ENCODE results near the gene THAP2. TPM values are rescaled to one million over a fixed set of nuclear protein-coding genes. Genes with fewer than 3 reads are reported as not detected.

Gene THAP2
- total RNA-seq, 2 experiments from 2014 or later: 6.4 to 7.7 TPM

GRCh38 chr12:71664411-71665089 is 449 bp downstream of the THAP2 start:
- H3K36me3 Mint-ChIP-seq (ENCODE audit: low read depth): peaks cover 37% of the 10 kb centered on the region
- ChIA-PET CTCF (interaction anchor here (0.8 to 3.4 kb wide), 11 partner anchors 13 to 182 kb away, joined by 3 to 46 read pairs (median 4); partner anchors contain the start of gene TMEM19), POLR2A (interaction anchor here (0.8 to 4.9 kb wide), 24 partner anchors 8 to 175 kb away, joined by 3 to 218 read pairs (median 8); partner anchors contain the start of genes RAB21, TBC1D15 and TMEM19)
- peak overlapping the region; percentile 93 for H3K4me3 Mint-ChIP-seq
- peak overlapping the region; percentile 99 for H3K27ac Mint-ChIP-seq
- H3K4me1 Mint-ChIP-seq: peaks cover 33% of the 10 kb centered on the region
- no peaks in the 10 kb centered on the region for H3K9me3 Mint-ChIP-seq
- H3K27me3 Mint-ChIP-seq: no peaks in the 10 kb centered on the region
- no peak for DNase-seq

GRCh38 chr12:71665090-71665463 is 976 bp downstream of the THAP2 start:
- DNase-seq: no peak
- H3K27ac Mint-ChIP-seq: peak overlapping the region; percentile 99
- peaks cover 34% of the 10 kb centered on the region for H3K36me3 Mint-ChIP-seq (ENCODE audit: low read depth)
- ChIA-PET CTCF (interaction anchor here (0.8 to 3.4 kb wide), 6 partner anchors 20 to 182 kb away, joined by 3 to 46 read pairs (median 12); partner anchors contain the start of gene TMEM19), POLR2A (interaction anchor here (1.1 to 4.9 kb wide), 8 partner anchors 11 to 174 kb away, joined by 4 to 218 read pairs (median 29); partner anchors contain the start of genes TBC1D15 and TMEM19)
- no peaks in the 10 kb centered on the region for H3K27me3 Mint-ChIP-seq
- peaks cover 30% of the 10 kb centered on the region for H3K4me1 Mint-ChIP-seq
- H3K4me3 Mint-ChIP-seq: peak overlapping the region; percentile 93
- H3K9me3 Mint-ChIP-seq: no peaks in the 10 kb centered on the region

GRCh38 chr12:71666259-71666658 is 2.2 kb downstream of the THAP2 start:
- H3K9me3 Mint-ChIP-seq: no peaks in the 10 kb centered on the region
- H3K27ac Mint-ChIP-seq: no peak overlapping the region
- H3K4me1 Mint-ChIP-seq: peaks cover 27% of the 10 kb centered on the region
- peaks cover 34% of the 10 kb centered on the region for H3K36me3 Mint-ChIP-seq (ENCODE audit: low read depth)
- ChIA-PET CTCF (no interaction called here), POLR2A (interaction anchor here (4.9 kb wide), 1 partner anchor 19 kb away, joined by 218 read pairs; the partner anchor contains the start of gene TMEM19)
- H3K27me3 Mint-ChIP-seq: no peaks in the 10 kb centered on the region
- H3K4me3 Mint-ChIP-seq: no peak overlapping the region
- DNase-seq: no peak

GRCh38 chr12:71671311-71671710 is 7.2 kb downstream of the THAP2 start:
- Mint-ChIP-seq H3K36me3 (ENCODE audit: low read depth) (peaks cover 8% of the 10 kb centered on the region), H3K4me3 (no peak overlapping the region), H3K27ac (no peak overlapping the region), H3K9me3 (no peaks in the 10 kb centered on the region), H3K27me3 (peaks cover 3% of the 10 kb centered on the region), H3K4me1 (peaks cover 11% of the 10 kb centered on the region)
- CTCF ChIA-PET: no interaction called here
- DNase-seq: no peak
- POLR2A ChIA-PET: interaction anchor here (2.1 kb wide), 1 partner anchor 14 kb away, joined by 5 read pairs; the partner anchor contains the start of gene TMEM19

- peaks cover 8% of the 10 kb centered on the region for H3K36me3 Mint-ChIP-seq (ENCODE audit: low read depth)
- no peak overlapping the region for H3K4me3 Mint-ChIP-seq
- no peak for DNase-seq
- H3K4me1 Mint-ChIP-seq: peaks cover 10% of the 10 kb centered on the region
- POLR2A ChIA-PET: interaction anchor here (0.9 to 2.1 kb wide), 2 partner anchors 8 to 14 kb away, joined by 3 to 5 read pairs; partner anchors contain the start of genes THAP2, TMEM19 and ZFC3H1
- no peaks in the 10 kb centered on the region for H3K9me3 Mint-ChIP-seq
- CTCF ChIA-PET: interaction anchor here (1.3 kb wide), 1 partner anchor 14 kb away, joined by 4 read pairs; the partner anchor contains the start of gene TMEM19
- peaks cover 3% of the 10 kb centered on the region for H3K27me3 Mint-ChIP-seq
- H3K27ac Mint-ChIP-seq: no peak overlapping the region
Measured at GRCh38 chr12:71671816-71672215, 7.7 kb downstream of the THAP2 start.

GRCh38 chr12:71682466-71682865 is 18.4 kb downstream of the THAP2 start:
- DNase-seq: no peak
- H3K4me1 Mint-ChIP-seq: peaks cover 17% of the 10 kb centered on the region
- POLR2A ChIA-PET: interaction anchor here (1.6 kb wide), 1 partner anchor 18 kb away, joined by 5 read pairs; the partner anchor contains the start of genes THAP2 and ZFC3H1
- CTCF ChIA-PET: interaction anchor here (0.7 kb wide), 1 partner anchor 46 kb away, joined by 3 read pairs; no protein-coding TSS in a partner anchor
- no peaks in the 10 kb centered on the region for H3K27me3 Mint-ChIP-seq
- no peak overlapping the region for H3K27ac Mint-ChIP-seq
- H3K36me3 Mint-ChIP-seq (ENCODE audit: low read depth): no peaks in the 10 kb centered on the region
- H3K9me3 Mint-ChIP-seq: no peaks in the 10 kb centered on the region
- no peak overlapping the region for H3K4me3 Mint-ChIP-seq

- Mint-ChIP-seq H3K4me3 (no peak overlapping the region), H3K9me3 (no peaks in the 10 kb centered on the region), H3K36me3 (ENCODE audit: low read depth) (no peaks in the 10 kb centered on the region), H3K27me3 (no peaks in the 10 kb centered on the region), H3K4me1 (peaks cover 28% of the 10 kb centered on the region), H3K27ac (no peak overlapping the region)
- POLR2A ChIA-PET: interaction anchor here (3.6 to 5.1 kb wide), 3 partner anchors 15 to 155 kb away, joined by 24 to 218 read pairs (median 26); partner anchors contain the start of genes TBC1D15, THAP2 and ZFC3H1
- CTCF ChIA-PET: interaction anchor here (3.6 kb wide), 1 partner anchor 20 kb away, joined by 46 read pairs; the partner anchor contains the start of genes THAP2 and ZFC3H1
- no peak for DNase-seq
Measured at GRCh38 chr12:71683633-71684032, 19.5 kb downstream of the THAP2 start.

- Mint-ChIP-seq H3K36me3 (ENCODE audit: low read depth) (no peaks in the 10 kb centered on the region), H3K4me1 (peaks cover 32% of the 10 kb centered on the region), H3K9me3 (no peaks in the 10 kb centered on the region), H3K27ac (no peak overlapping the region), H3K4me3 (peak overlapping the region; percentile 36), H3K27me3 (no peaks in the 10 kb centered on the region)
- ChIA-PET POLR2A (interaction anchor here (0.8 to 5.1 kb wide), 5 partner anchors 9 to 155 kb away, joined by 3 to 218 read pairs (median 24); partner anchors contain the start of genes TBC1D15, THAP2 and ZFC3H1), CTCF (interaction anchor here (1.0 to 3.6 kb wide), 2 partner anchors 21 to 64 kb away, joined by 3 to 46 read pairs; partner anchors contain the start of genes THAP2 and ZFC3H1)
- no peak for DNase-seq
Measured at GRCh38 chr12:71684081-71684480, 20.0 kb downstream of the THAP2 start.

- Mint-ChIP-seq H3K27me3 (no peaks in the 10 kb centered on the region), H3K9me3 (no peaks in the 10 kb centered on the region), H3K27ac (peak overlapping the region; percentile 91), H3K36me3 (ENCODE audit: low read depth) (no peaks in the 10 kb centered on the region), H3K4me1 (peaks cover 36% of the 10 kb centered on the region), H3K4me3 (peak overlapping the region; percentile 85)
- ChIA-PET POLR2A (interaction anchor here (0.7 to 5.1 kb wide), 15 partner anchors 9 to 154 kb away, joined by 3 to 218 read pairs (median 7); partner anchors contain the start of genes RAB21, TBC1D15, THAP2 and ZFC3H1), CTCF (interaction anchor here (0.8 to 3.6 kb wide), 11 partner anchors 9 to 161 kb away, joined by 3 to 46 read pairs (median 8); partner anchors contain the start of genes RAB21, THAP2 and ZFC3H1)
- no peak for DNase-seq
Measured at GRCh38 chr12:71685312-71685906, 21.3 kb downstream of the THAP2 start.

GRCh38 chr12:71685914-71686657 is 22.0 kb downstream of the THAP2 start, which contains the start of gene TMEM19:
TSS of gene TMEM19 (plus strand) at chr12:71686082. CDS start at chr12:71686681, 599 bp downstream.
- Mint-ChIP-seq H3K9me3 (no peaks in the 10 kb centered on the region), H3K27me3 (no peaks in the 10 kb centered on the region), H3K36me3 (ENCODE audit: low read depth) (no peaks in the 10 kb centered on the region), H3K27ac (peak within 1 kb of the TSS; percentile 91), H3K4me1 (peaks cover 36% of the 10 kb centered on the region), H3K4me3 (peak within 1 kb of the TSS; percentile 85)
- ChIA-PET POLR2A (interaction anchor here (0.9 to 5.1 kb wide), 17 partner anchors 9 to 153 kb away, joined by 3 to 218 read pairs (median 6); partner anchors contain the start of genes RAB21, TBC1D15, THAP2 and ZFC3H1), CTCF (interaction anchor here (0.6 to 3.6 kb wide), 16 partner anchors 9 to 160 kb away, joined by 3 to 46 read pairs (median 6); partner anchors contain the start of genes RAB21, THAP2 and ZFC3H1)
- DNase-seq: peak; percentile 86

GRCh38 chr12:71686658-71687025 is 22.5 kb downstream of the THAP2 start:
- H3K36me3 Mint-ChIP-seq (ENCODE audit: low read depth): peaks cover 1% of the 10 kb centered on the region

More at GRCh38 chr12:71686658-71687025, 22.5 kb downstream of the THAP2 start:
- Mint-ChIP-seq H3K4me1 (peaks cover 36% of the 10 kb centered on the region), H3K4me3 (peak overlapping the region; percentile 85), H3K9me3 (no peaks in the 10 kb centered on the region), H3K27me3 (no peaks in the 10 kb centered on the region), H3K27ac (peak overlapping the region; percentile 91)
- POLR2A ChIA-PET: interaction anchor here (0.9 to 5.1 kb wide), 15 partner anchors 9 to 152 kb away, joined by 3 to 218 read pairs (median 7); partner anchors contain the start of genes RAB21, TBC1D15, THAP2 and ZFC3H1
- no peak for DNase-seq
- CTCF ChIA-PET: interaction anchor here (0.6 to 3.6 kb wide), 13 partner anchors 10 to 160 kb away, joined by 3 to 46 read pairs (median 8); partner anchors contain the start of genes RAB21, THAP2 and ZFC3H1
